GM21390 (cell line): ENCODE data around the gene GRK4.
"Not testable (repeated sequence)": the region's sequence is repeated elsewhere in the genome, so short reads cannot be mapped to it uniquely, and the experiment has no call there.

Experiments
- ATAC-seq: cut with Tn5 transposase; IDR thresholded peaks from one replicate; pipeline ENCODE4 v1.9.1; 2021; ENCODE audit not compliant: unreplicated experiment

Gene GRK4

GRCh38 chr4:2963175-2963965, at the start of gene GRK4, which contains the start of gene NOP14:
GRK4 (plus strand) TSS chr4:2963571; CDS start chr4:2964071, 500 bp downstream.
NOP14 (minus strand) TSS chr4:2963406; CDS start chr4:2963319, 87 bp downstream.
- ATAC-seq: peak; percentile 86

- no peak for ATAC-seq
Observed at GRCh38 chr4:2914256-2915126, 48.9 kb upstream of the GRK4 start.

GRCh38 chr4:2915789-2916188, 47.6 kb upstream of the GRK4 start:
- no peak for ATAC-seq

- not testable (repeated sequence) for ATAC-seq
Observed at GRCh38 chr4:2916696-2917095, 46.7 kb upstream of the GRK4 start.

- ATAC-seq: not testable (repeated sequence)
Observed at GRCh38 chr4:2918300-2918699, 45.1 kb upstream of the GRK4 start.

- ATAC-seq: not testable (repeated sequence)
Observed at GRCh38 chr4:2918714-2919113, 44.7 kb upstream of the GRK4 start.

- ATAC-seq: not testable (repeated sequence)
Observed at GRCh38 chr4:2922453-2923101, 40.8 kb upstream of the GRK4 start.

GRCh38 chr4:2923141-2923551, 40.2 kb upstream of the GRK4 start:
- ATAC-seq: no peak

- ATAC-seq: no peak
Observed at GRCh38 chr4:2923668-2924173, 39.6 kb upstream of the GRK4 start.

GRCh38 chr4:2924286-2924685, 39.1 kb upstream of the GRK4 start:
- no peak for ATAC-seq

- ATAC-seq: no peak
Observed at GRCh38 chr4:2924765-2925301, 38.5 kb upstream of the GRK4 start.

GRCh38 chr4:2925496-2925895, 37.9 kb upstream of the GRK4 start:
- no peak for ATAC-seq

GRCh38 chr4:2925931-2926860, 37.2 kb upstream of the GRK4 start:
- no peak for ATAC-seq

GRCh38 chr4:2927016-2927695, 36.2 kb upstream of the GRK4 start:
- ATAC-seq: no peak

GRCh38 chr4:2927696-2928075, 35.7 kb upstream of the GRK4 start:
- no peak for ATAC-seq

- ATAC-seq: no peak
Observed at GRCh38 chr4:2928242-2929176, 34.9 kb upstream of the GRK4 start.

- ATAC-seq: no peak
Observed at GRCh38 chr4:2929469-2929868, 33.9 kb upstream of the GRK4 start.

- no peak for ATAC-seq
Observed at GRCh38 chr4:2930135-2930757, 33.1 kb upstream of the GRK4 start.
